Testis (tissue), 2 donors: ENCODE results near the gene GORAB.

ENCODE experiments used
- POLR2A ChIP-seq: fragments of 450-650 bp; IDR thresholded peaks from one replicate; pipeline ENCODE4 v1.6.1; 2017; ENCODE audit warnings: antibody characterized with exemption, mild to moderate bottlenecking, moderate library complexity
- TF ChIP-seq, protein P1 (sequence below), 3 experiments: fragments of 450-650 bp in 2 of 3; fragments of 200-600 bp in 1 of 3; sonication (generic) in 1 of 3; IDR thresholded peaks; one replicate each; pipeline ENCODE4 v1.5.1; 2016 to 2019; ENCODE audit warnings: antibody characterized with exemption in 3 of 3, mild to moderate bottlenecking in 2 of 3, moderate library complexity in 1 of 3

DNA sequence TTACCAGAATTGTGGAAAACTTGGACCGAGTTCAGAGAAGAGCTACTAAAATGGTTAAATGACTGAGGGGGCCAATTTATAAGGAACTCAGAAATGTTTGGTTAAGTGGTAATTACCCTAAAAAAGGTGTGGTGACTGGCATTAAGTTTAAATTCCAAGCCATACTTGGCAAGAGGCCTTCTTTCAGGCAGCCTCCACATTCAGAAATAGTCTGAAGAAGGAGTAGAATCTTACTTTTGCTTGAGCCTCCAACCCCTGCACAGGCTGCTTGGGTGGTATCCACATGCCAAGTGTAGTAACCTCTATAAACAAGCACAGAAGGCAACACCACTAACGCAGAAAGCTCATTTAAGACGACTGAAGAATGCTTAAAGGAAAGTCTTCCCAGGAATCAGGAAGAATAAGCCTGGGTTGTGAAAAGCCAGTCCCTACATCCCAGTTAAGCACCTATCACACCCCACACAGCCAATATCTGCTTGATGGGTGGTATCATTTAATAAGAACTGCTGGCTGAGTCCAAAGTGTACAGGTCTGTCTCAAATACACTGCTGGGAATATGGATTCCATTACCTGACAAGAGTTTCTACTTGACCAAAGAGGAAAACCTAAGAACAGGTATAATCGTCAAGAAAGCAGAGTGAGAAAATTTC is 13.7 kb upstream of the GORAB start:
- TF ChIP-seq, protein P1, sequence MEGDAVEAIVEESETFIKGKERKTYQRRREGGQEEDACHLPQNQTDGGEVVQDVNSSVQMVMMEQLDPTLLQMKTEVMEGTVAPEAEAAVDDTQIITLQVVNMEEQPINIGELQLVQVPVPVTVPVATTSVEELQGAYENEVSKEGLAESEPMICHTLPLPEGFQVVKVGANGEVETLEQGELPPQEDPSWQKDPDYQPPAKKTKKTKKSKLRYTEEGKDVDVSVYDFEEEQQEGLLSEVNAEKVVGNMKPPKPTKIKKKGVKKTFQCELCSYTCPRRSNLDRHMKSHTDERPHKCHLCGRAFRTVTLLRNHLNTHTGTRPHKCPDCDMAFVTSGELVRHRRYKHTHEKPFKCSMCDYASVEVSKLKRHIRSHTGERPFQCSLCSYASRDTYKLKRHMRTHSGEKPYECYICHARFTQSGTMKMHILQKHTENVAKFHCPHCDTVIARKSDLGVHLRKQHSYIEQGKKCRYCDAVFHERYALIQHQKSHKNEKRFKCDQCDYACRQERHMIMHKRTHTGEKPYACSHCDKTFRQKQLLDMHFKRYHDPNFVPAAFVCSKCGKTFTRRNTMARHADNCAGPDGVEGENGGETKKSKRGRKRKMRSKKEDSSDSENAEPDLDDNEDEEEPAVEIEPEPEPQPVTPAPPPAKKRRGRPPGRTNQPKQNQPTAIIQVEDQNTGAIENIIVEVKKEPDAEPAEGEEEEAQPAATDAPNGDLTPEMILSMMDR (IDR thresholded peaks at IDR 0.05): no peak
- TF ChIP-seq POLR2A: no peak
